ENCODE measurements around the gene PNPLA7.
"Not testable (repeated sequence)": the region's sequence is repeated elsewhere in the genome, so short reads cannot be mapped to it uniquely, and the experiment has no call there.

Gene PNPLA7

GRCh38 chr9:137459152-137459600, 91.0 kb downstream of the PNPLA7 start, which contains the start of gene NSMF:
Gene NSMF, minus strand, starts transcription at chr9:137459334. Its CDS starts 232 bp downstream, at chr9:137459102.
- DNase-seq: peak; percentile 94 to 96

- DNase-seq: no peak
These were observed 91.7 kb downstream of the PNPLA7 start for GRCh38 chr9:137458194-137459151.

- no peak for DNase-seq
These were observed 92.6 kb downstream of the PNPLA7 start for GRCh38 chr9:137457406-137458193.

GRCh38 chr9:137456864-137457405, 93.3 kb downstream of the PNPLA7 start:
- no peak for DNase-seq

- DNase-seq: no peak
These were observed 93.9 kb downstream of the PNPLA7 start for GRCh38 chr9:137456061-137456863.

- no peak for DNase-seq
These were observed 94.7 kb downstream of the PNPLA7 start for GRCh38 chr9:137455359-137455991.

- DNase-seq: no peak
These were observed 95.4 kb downstream of the PNPLA7 start for GRCh38 chr9:137454597-137455358.

GRCh38 chr9:137454145-137454596, 96.0 kb downstream of the PNPLA7 start:
- DNase-seq: peak in 1 of 2 donors; percentile 33

GRCh38 chr9:137453643-137454081, 96.5 kb downstream of the PNPLA7 start:
- DNase-seq: peak; percentile 66 to 67

GRCh38 chr9:137452761-137453642, 97.2 kb downstream of the PNPLA7 start:
- DNase-seq: no peak

- no peak for DNase-seq
These were observed 98.0 kb downstream of the PNPLA7 start for GRCh38 chr9:137452006-137452760.

GRCh38 chr9:137451264-137452005, 98.8 kb downstream of the PNPLA7 start:
- DNase-seq: not testable (repeated sequence)

- not testable (repeated sequence) for DNase-seq
These were observed 99.5 kb downstream of the PNPLA7 start for GRCh38 chr9:137450539-137451222.

GRCh38 chr9:137449931-137450538, 100.2 kb downstream of the PNPLA7 start:
- DNase-seq: no peak

GRCh38 chr9:137449081-137449844, 100.9 kb downstream of the PNPLA7 start:
- no peak for DNase-seq

- DNase-seq: no peak
These were observed 101.6 kb downstream of the PNPLA7 start for GRCh38 chr9:137448602-137448962.
